Natural killer cell (primary cell): ENCODE results near the gene ZNF658. TPM values are rescaled to one million over a fixed set of nuclear protein-coding genes. Genes with fewer than 3 reads are reported as not detected.
"Not testable (repeated sequence)": the region's sequence is repeated elsewhere in the genome, so short reads cannot be mapped to it uniquely, and the experiment has no call there.

ENCODE experiments used
- ATAC-seq, 3 donors: fragments of 150-1000 bp in 2 of 3; fragments of 200-7000 bp in 1 of 3; cut with Tn5 transposase; 1 replicate in 1 of 3; 2 replicates in 2 of 3; pipeline ENCODE4 v1.10.0; 2021; ENCODE audit warnings: mild to moderate bottlenecking in 2 of 3, moderate library complexity in 2 of 3
- DNase-seq, 2 donors: peaks; one replicate each; pipeline versions ENCODE4 v3.0.0 to v3.0.0-alpha.2; 2013 to 2021; ENCODE audit warnings: mixed read lengths in 1 of 2
- H3K27ac ChIP-seq: one replicate; pipeline ENCODE4 v1.5.1; 2013; ENCODE audit warnings: mild to moderate bottlenecking, low read length
- H3K27me3 ChIP-seq: one replicate; pipeline ENCODE4 v1.6.1; 2013; ENCODE audit warnings: low read length; ENCODE audit not compliant: control insufficient read depth, insufficient read depth
- H3K36me3 ChIP-seq: one replicate; pipeline ENCODE4 v1.6.1; 2013; ENCODE audit warnings: low read length; ENCODE audit not compliant: control insufficient read depth, insufficient read depth
- H3K4me1 ChIP-seq: one replicate; pipeline ENCODE4 v1.6.1; 2013; ENCODE audit warnings: low read length; ENCODE audit not compliant: control insufficient read depth, insufficient read depth
- H3K4me3 ChIP-seq: one replicate; pipeline ENCODE4 v1.5.1; 2013; ENCODE audit warnings: low read length
- H3K9me3 ChIP-seq: one replicate; pipeline ENCODE4 v1.6.1; 2013; ENCODE audit warnings: low read length; ENCODE audit not compliant: control insufficient read depth, insufficient read depth
- H3K27ac Mint-ChIP-seq, 2 donors: one replicate each; pipeline ENCODE4 v1.8.0; 2022; ENCODE audit warnings: mild to moderate bottlenecking in 2 of 2, mixed read lengths in 2 of 2, moderate library complexity in 1 of 2
- H3K27me3 Mint-ChIP-seq, 2 donors: one replicate each; pipeline ENCODE4 v1.8.0; 2022; ENCODE audit warnings: low read depth in 2 of 2, mixed read lengths in 2 of 2
- H3K36me3 Mint-ChIP-seq: one replicate; pipeline ENCODE4 v1.8.0; 2022; ENCODE audit warnings: mixed read lengths
- H3K4me1 Mint-ChIP-seq, 2 donors: one replicate each; pipeline ENCODE4 v1.8.0; 2022; ENCODE audit warnings: mixed read lengths in 2 of 2
- H3K4me3 Mint-ChIP-seq: one replicate; pipeline ENCODE4 v1.8.0; 2022; ENCODE audit warnings: mild to moderate bottlenecking, moderate library complexity, mixed read lengths
- H3K9me3 Mint-ChIP-seq, 2 donors: one replicate each; pipeline ENCODE4 v1.8.0; 2022; ENCODE audit warnings: mixed read lengths in 2 of 2
- WGBS: methylation state at CpG from one replicate; pipeline ENCODE4 v1.1.7; 2013; ENCODE audit warnings: missing lambda C conversion rate; ENCODE audit not compliant: insufficient coverage; 5-methylcytosine and 5-hydroxymethylcytosine counted together
- intact Hi-C: fragments of 100-400 bp; cut with micrococcal nuclease; formaldehyde crosslinking; loops from one replicate; pipeline ENCODE4 v1.14.2; 2022
- total RNA-seq, 4 donors: library from RNA; stranded (reverse); fragments of 120-200 nt in 1 of 4; gene quantifications; one replicate each; pipeline versions ENCODE4 v1.2.3 to v1.2.4, GENCODE V29; 2013 to 2022

ZNF658 gene
- total RNA-seq, 3 donors from 2014 or later (not counting 1 experiment from before 2014, with no cell fraction given), result 0.97 to 1.6 (median 1.3) TPM

DNA sequence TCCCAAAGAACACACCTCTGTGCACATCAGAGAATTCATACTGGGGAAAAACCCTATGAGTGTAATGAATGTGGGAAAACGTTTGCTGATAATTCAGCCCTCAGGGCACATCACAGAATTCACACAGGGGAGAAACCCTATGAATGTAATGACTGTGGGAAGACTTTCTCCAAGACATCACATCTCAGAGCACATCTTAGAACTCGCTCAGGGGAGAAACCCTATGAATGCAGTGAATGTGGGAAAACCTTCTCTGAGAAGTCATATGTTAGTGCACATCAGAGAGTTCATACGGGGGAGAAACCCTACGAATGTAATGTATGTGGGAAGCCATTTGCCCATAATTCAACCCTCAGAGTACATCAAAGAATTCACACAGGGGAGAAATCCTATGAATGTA is 19.5 kb downstream of the ZNF658 start:
- H3K36me3 ChIP-seq, H3K4me3 ChIP-seq, H3K36me3 Mint-ChIP-seq, H3K27me3 Mint-ChIP-seq, H3K4me3 Mint-ChIP-seq, H3K27me3 ChIP-seq, ATAC-seq, DNase-seq, intact Hi-C loops, H3K4me1 Mint-ChIP-seq, H3K27ac ChIP-seq, H3K9me3 Mint-ChIP-seq, H3K9me3 ChIP-seq, H3K27ac Mint-ChIP-seq, H3K4me1 ChIP-seq: not testable (repeated sequence)
- WGBS, result no CpG with 5 or more reads among the region's 4 CpGs

DNA sequence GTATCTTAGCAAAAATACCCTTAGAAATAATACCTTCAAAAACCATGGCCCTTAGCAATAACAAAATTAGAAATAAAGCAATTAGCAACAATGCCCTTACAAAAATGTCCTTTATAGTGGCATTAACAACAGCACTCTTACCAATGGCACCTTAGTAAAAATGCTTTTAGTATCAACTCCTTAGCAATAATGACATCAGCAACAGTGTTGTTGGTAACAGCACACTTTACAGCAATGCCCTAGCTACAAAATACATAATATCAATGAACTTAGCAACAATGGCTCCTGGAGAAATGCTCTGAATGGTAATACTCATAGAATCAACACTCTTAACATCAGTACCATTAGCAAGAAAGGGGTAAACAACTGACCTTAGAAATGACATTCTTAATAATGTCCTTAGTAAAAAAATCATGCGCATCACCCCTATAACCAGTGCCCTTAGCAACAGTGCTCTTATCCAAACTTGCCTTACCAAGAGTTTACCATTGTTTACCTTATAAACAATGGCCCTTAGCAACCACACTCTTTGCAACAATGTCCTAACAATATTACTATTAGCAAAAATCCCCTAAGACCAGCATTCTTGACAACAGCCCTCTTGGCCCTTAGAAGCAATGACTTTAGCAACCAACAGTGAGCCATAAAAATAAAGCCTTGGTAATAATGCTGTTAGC is 35.8 kb downstream of the ZNF658 start:
- intact Hi-C loops, H3K4me3 Mint-ChIP-seq, H3K27ac ChIP-seq, H3K27ac Mint-ChIP-seq, H3K27me3 ChIP-seq, DNase-seq, ATAC-seq, H3K27me3 Mint-ChIP-seq, H3K36me3 Mint-ChIP-seq, H3K4me1 Mint-ChIP-seq, H3K4me3 ChIP-seq, H3K36me3 ChIP-seq, H3K9me3 ChIP-seq, H3K9me3 Mint-ChIP-seq, H3K4me1 ChIP-seq: not testable (repeated sequence)
- no CpG with 5 or more reads among the region's 1 CpG for WGBS

GRCh38 chr9:66937662-66938061 is 37.1 kb downstream of the ZNF658 start:
- H3K9me3 ChIP-seq, H3K4me3 Mint-ChIP-seq, H3K27ac Mint-ChIP-seq, intact Hi-C loops, H3K27me3 ChIP-seq, ATAC-seq, DNase-seq, H3K36me3 Mint-ChIP-seq, H3K36me3 ChIP-seq, H3K27ac ChIP-seq, H3K4me1 ChIP-seq, H3K27me3 Mint-ChIP-seq, H3K4me3 ChIP-seq, H3K4me1 Mint-ChIP-seq, H3K9me3 Mint-ChIP-seq: not testable (repeated sequence)
- no CpG with 5 or more reads among the region's 3 CpGs for whole genome bisulfite sequencing

- DNase-seq, H3K36me3 Mint-ChIP-seq, H3K27ac Mint-ChIP-seq, ATAC-seq, H3K27me3 Mint-ChIP-seq, H3K27ac ChIP-seq, H3K4me1 ChIP-seq, H3K4me3 ChIP-seq, H3K36me3 ChIP-seq, H3K9me3 ChIP-seq, H3K9me3 Mint-ChIP-seq, intact Hi-C loops, H3K4me3 Mint-ChIP-seq, H3K4me1 Mint-ChIP-seq, H3K27me3 ChIP-seq: not testable (repeated sequence)
- WGBS, result 76% methylated on average over 4 of the region's 5 CpGs
These were observed 37.8 kb downstream of the ZNF658 start for GRCh38 chr9:66938322-66938721.

DNA sequence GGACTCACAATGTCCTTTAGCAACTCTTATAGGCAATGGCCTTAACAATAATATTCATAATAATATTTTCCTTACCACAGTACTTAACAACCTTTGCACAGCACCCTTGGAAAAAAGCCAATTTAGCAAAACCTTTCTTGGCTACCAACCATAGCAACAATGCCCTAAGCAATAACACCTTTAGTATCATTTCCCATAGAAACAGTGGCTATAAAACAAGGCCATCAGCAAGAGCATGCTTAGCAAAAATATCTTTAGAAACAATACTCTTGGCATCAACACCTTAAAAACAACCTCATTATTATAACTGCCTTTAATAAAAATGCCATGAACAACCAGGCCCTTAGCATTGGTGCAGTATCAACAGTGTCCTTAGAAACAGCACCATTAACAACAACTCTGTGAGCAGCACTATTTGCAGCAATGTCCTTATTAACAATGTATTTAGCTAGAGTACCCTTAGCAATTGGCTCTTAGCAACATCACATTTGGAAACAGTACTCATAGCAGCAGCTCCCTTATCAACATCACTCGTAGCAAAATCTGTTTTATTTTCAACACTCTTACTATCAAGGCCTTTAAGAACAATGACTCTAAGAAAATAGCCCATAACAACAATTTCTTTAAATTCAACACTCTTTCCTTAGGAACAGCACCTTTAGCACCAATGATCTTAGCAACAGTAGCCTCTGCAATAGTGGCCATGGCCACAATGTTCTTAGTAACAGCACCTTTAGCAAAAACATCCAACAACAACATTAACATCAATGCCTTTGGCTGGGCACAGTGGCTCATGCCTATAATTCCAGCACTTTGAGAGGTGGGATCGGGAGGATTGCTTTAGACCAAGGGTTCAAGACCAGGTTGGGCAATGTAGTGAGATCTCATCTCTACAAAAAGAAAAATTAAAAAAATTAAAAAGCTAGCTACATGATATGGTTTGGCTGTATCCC is 39.6 kb downstream of the ZNF658 start:
- H3K27ac Mint-ChIP-seq, H3K4me3 ChIP-seq, ATAC-seq, H3K36me3 Mint-ChIP-seq, H3K36me3 ChIP-seq, H3K4me3 Mint-ChIP-seq, intact Hi-C loops, H3K27me3 Mint-ChIP-seq, H3K9me3 ChIP-seq, H3K27ac ChIP-seq, H3K9me3 Mint-ChIP-seq, DNase-seq, H3K27me3 ChIP-seq, H3K4me1 ChIP-seq, H3K4me1 Mint-ChIP-seq: not testable (repeated sequence)
- WGBS, result no CpG with 5 or more reads among the region's 2 CpGs

GRCh38 chr9:66942400-66943155 is 42.1 kb downstream of the ZNF658 start:
- H3K36me3 Mint-ChIP-seq, DNase-seq, H3K9me3 ChIP-seq, H3K27ac ChIP-seq, H3K4me3 ChIP-seq, H3K27ac Mint-ChIP-seq, ATAC-seq, H3K36me3 ChIP-seq, H3K27me3 Mint-ChIP-seq, H3K4me1 ChIP-seq, intact Hi-C loops, H3K27me3 ChIP-seq, H3K4me3 Mint-ChIP-seq, H3K9me3 Mint-ChIP-seq, H3K4me1 Mint-ChIP-seq: not testable (repeated sequence)
- 100% methylated on average over 1 of the region's 5 CpGs for WGBS

DNA sequence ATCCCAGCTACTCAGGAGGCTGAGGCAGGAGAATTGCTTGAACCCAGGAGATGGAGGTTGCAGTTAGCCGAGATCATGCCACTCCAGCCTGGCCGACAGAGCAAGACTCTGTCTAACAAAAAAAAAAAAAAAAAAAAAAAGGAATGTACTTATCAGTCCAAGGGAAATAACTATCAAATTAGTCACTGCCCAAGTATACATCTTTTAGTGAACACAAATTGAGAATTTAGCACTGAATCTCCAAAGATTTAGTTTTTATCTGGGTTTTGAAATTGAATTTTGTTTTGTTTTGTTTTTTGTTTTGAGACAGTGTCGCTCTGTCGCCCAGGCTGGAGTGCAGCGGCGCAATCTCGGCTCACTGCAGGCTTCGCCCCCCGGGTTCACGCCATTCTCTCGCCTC is 52.1 kb downstream of the ZNF658 start:
- H3K9me3 ChIP-seq, H3K4me1 ChIP-seq, H3K36me3 Mint-ChIP-seq, H3K4me3 ChIP-seq, H3K4me3 Mint-ChIP-seq, H3K27ac ChIP-seq, H3K27ac Mint-ChIP-seq, ATAC-seq, H3K4me1 Mint-ChIP-seq, intact Hi-C loops, H3K27me3 Mint-ChIP-seq, H3K27me3 ChIP-seq, H3K9me3 Mint-ChIP-seq, H3K36me3 ChIP-seq, DNase-seq: not testable (repeated sequence)
- 91% methylated on average over 9 of the region's 11 CpGs for WGBS
